Embryonic facial prominence (tissue), 1 donor: ENCODE measurements around the gene OGN.

Source experiments
- DNase-seq: peaks from one replicate; pipeline ENCODE4 v3.0.0-alpha.2; 2016; ENCODE audit errors: extremely low spot score

OGN gene

GRCh38 chr9:92345582-92345981 is 58.8 kb downstream of the OGN start:
- no peak for DNase-seq

- DNase-seq = no peak
Observed at GRCh38 chr9:92342825-92343488, 61.4 kb downstream of the OGN start.

- no peak for DNase-seq
Observed at GRCh38 chr9:92341578-92341977, 62.8 kb downstream of the OGN start.

GRCh38 chr9:92333282-92333634 is 71.1 kb downstream of the OGN start:
- DNase-seq = no peak
